ENCODE results near the gene MIER2. TPM values are rescaled to one million over a fixed set of nuclear protein-coding genes. Genes with fewer than 3 reads are reported as not detected.

MIER2 gene
- polyA plus RNA-seq, 3 donors, result 3.6 to 21.9 (median 6.9) TPM

DNA sequence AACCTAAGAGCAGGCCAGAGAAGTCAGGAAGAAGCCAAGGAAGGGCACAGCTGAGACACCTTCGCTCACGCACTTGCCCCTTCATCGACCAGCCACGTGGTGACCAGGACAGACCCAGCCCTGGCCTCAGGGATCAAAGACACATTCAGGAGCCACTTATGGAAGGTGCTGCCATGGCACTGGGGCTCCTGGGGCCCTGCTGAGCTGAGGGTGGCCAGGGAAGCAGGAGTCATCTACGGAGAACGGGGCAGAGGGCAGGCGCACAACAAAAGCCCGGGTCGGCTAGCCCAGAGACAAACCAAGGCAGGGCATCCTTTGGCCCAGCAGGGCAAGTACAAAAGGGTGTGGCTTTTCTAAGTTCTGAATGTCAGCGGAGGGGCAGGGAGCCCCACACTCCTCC, 55.7 kb downstream of the MIER2 start:
- Histone ChIP-seq H3K4me1 (ENCODE audit: control insufficient read depth in 1 of 2, insufficient read depth in 2 of 2, low read length in 2 of 2) (no peaks in the 10 kb centered on the region), H3K4me3 (replicated peaks in 1 of 3; ENCODE audit: low read depth in 2 of 3, low read length in 3 of 3) (no peak overlapping the region), H3K27me3 (ENCODE audit: control insufficient read depth in 2 of 2, insufficient read depth in 2 of 2, low read length in 2 of 2) (peaks cover 11 to 46% of the 10 kb centered on the region in 2 donors), H3K4me2 (replicated peaks; ENCODE audit: extremely low read depth, low read length, poor library complexity, severe bottlenecking) (no peak overlapping the region), H3K36me3 (replicated peaks in 1 of 2; ENCODE audit: control insufficient read depth in 1 of 2, insufficient read depth in 2 of 2, low read length in 2 of 2) (no peaks in the 10 kb centered on the region), H4K20me1 (ENCODE audit: insufficient read depth, low read length) (no peaks in the 10 kb centered on the region), H3K9ac (ENCODE audit: insufficient read depth, low read length, poor library complexity, severe bottlenecking) (no peak overlapping the region), H3K79me2 (ENCODE audit: insufficient read depth, low read length) (no peaks in the 10 kb centered on the region), H3K9me3 (replicated peaks in 1 of 2; ENCODE audit: control insufficient read depth in 1 of 2, insufficient read depth in 1 of 2, low read length in 2 of 2) (peaks cover 8 to 14% of the 10 kb centered on the region in 2 donors), H2AFZ (ENCODE audit: insufficient read depth, low read depth, low read length, poor library complexity, severe bottlenecking) (no peak overlapping the region), H3K27ac (ENCODE audit: low read depth in 1 of 2, low read length in 2 of 2) (no peak overlapping the region)
- WGBS (ENCODE audit: insufficient coverage), result 90% methylated on average over 9 of the region's 10 CpGs
- H3K27ac Mint-ChIP-seq, result no peak overlapping the region
- no peak for DNase-seq
- TF ChIP-seq, protein P1, sequence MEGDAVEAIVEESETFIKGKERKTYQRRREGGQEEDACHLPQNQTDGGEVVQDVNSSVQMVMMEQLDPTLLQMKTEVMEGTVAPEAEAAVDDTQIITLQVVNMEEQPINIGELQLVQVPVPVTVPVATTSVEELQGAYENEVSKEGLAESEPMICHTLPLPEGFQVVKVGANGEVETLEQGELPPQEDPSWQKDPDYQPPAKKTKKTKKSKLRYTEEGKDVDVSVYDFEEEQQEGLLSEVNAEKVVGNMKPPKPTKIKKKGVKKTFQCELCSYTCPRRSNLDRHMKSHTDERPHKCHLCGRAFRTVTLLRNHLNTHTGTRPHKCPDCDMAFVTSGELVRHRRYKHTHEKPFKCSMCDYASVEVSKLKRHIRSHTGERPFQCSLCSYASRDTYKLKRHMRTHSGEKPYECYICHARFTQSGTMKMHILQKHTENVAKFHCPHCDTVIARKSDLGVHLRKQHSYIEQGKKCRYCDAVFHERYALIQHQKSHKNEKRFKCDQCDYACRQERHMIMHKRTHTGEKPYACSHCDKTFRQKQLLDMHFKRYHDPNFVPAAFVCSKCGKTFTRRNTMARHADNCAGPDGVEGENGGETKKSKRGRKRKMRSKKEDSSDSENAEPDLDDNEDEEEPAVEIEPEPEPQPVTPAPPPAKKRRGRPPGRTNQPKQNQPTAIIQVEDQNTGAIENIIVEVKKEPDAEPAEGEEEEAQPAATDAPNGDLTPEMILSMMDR (IDR thresholded peaks at IDR 0.05), result no peak
- no peaks in the 10 kb centered on the region for H3K36me3 Mint-ChIP-seq
- intact Hi-C loops (cut with micrococcal nuclease), result no loop called here
- no peaks in the 10 kb centered on the region for H3K4me1 Mint-ChIP-seq
- H3K9me3 Mint-ChIP-seq, result peaks cover 0 to 13% (median 5%) of the 10 kb centered on the region in 7 donors
- peaks cover 40 to 60% (median 51%) of the 10 kb centered on the region in 3 donors for H3K27me3 Mint-ChIP-seq (ENCODE audit: low read depth in 3 of 3)
- H3K4me3 Mint-ChIP-seq, result peak overlapping the region in 1 of 2 donors; percentile 59

DNA sequence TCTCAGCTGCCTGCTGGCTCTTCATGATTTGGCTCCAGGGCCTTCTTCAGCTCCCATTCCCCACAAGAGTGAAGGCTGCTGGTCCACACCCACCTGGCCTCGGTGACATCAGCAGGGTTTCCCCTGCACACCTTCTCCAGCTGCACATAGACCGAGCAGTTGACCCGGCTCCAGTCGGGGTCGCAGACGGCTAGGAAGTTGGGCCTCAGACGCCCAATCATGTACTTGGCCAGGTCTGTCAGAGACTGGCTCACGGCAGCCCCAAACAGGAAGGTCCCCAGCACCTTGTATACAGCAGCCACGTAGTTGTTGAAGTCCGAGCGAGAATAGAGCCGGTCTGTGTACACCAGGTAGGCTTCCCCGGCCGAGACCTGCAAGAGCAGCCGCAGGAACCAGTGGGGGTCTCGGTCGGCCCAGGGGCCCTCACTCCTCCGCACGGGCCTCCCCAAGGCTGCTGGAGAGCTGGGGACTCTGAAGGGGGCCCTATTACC, 57.2 kb downstream of the MIER2 start:
- intact Hi-C loops (cut with micrococcal nuclease), result no loop called here
- peaks cover 0 to 11% (median 3%) of the 10 kb centered on the region in 7 donors for H3K9me3 Mint-ChIP-seq
- H3K4me1 Mint-ChIP-seq, result no peaks in the 10 kb centered on the region
- no peak overlapping the region for H3K9ac ChIP-seq (ENCODE audit: insufficient read depth, low read length, poor library complexity, severe bottlenecking)
- H2AFZ ChIP-seq (ENCODE audit: insufficient read depth, low read depth, low read length, poor library complexity, severe bottlenecking), result no peak overlapping the region
- H3K27me3 ChIP-seq (ENCODE audit: control insufficient read depth in 2 of 2, insufficient read depth in 2 of 2, low read length in 2 of 2), result peaks cover 7 to 31% of the 10 kb centered on the region in 2 donors
- DNase-seq, result no peak
- H3K36me3 ChIP-seq (replicated peaks in 1 of 2; ENCODE audit: control insufficient read depth in 1 of 2, insufficient read depth in 2 of 2, low read length in 2 of 2), result no peaks in the 10 kb centered on the region
- no peak overlapping the region for H3K4me3 ChIP-seq (replicated peaks in 1 of 3; ENCODE audit: low read depth in 2 of 3, low read length in 3 of 3)
- no peak overlapping the region for H3K27ac ChIP-seq (ENCODE audit: low read depth in 1 of 2, low read length in 2 of 2)
- H3K27ac Mint-ChIP-seq, result no peak overlapping the region
- H4K20me1 ChIP-seq (ENCODE audit: insufficient read depth, low read length), result no peaks in the 10 kb centered on the region
- no peaks in the 10 kb centered on the region for H3K36me3 Mint-ChIP-seq
- TF ChIP-seq, protein P1 (IDR thresholded peaks at IDR 0.05), result no peak
- WGBS (ENCODE audit: insufficient coverage), result 96% methylated on average over 13 of the region's 19 CpGs
- peaks cover 28 to 45% (median 41%) of the 10 kb centered on the region in 3 donors for H3K27me3 Mint-ChIP-seq (ENCODE audit: low read depth in 3 of 3)
- no peaks in the 10 kb centered on the region for H3K4me1 ChIP-seq (ENCODE audit: control insufficient read depth in 1 of 2, insufficient read depth in 2 of 2, low read length in 2 of 2)
- no peak overlapping the region for H3K4me2 ChIP-seq (replicated peaks; ENCODE audit: extremely low read depth, low read length, poor library complexity, severe bottlenecking)
- no peaks in the 10 kb centered on the region for H3K79me2 ChIP-seq (ENCODE audit: insufficient read depth, low read length)
- peaks cover 5 to 8% of the 10 kb centered on the region in 2 donors for H3K9me3 ChIP-seq (replicated peaks in 1 of 2; ENCODE audit: control insufficient read depth in 1 of 2, insufficient read depth in 1 of 2, low read length in 2 of 2)
- no peak overlapping the region for H3K4me3 Mint-ChIP-seq

Data from CD14-positive monocyte (primary cell).